Endothelial cell (in vitro differentiated cells): ENCODE data around the gene MYO16. TPM values are rescaled to one million over a fixed set of nuclear protein-coding genes. Genes with fewer than 3 reads are reported as not detected.

Experiments used
- DNase-seq: peaks from one replicate; pipeline ENCODE4 v3.0.0; 2021; ENCODE audit warnings: low spot score
- H3K27ac Mint-ChIP-seq: one replicate; pipeline ENCODE4 v1.8.0; 2021; ENCODE audit warnings: mixed read lengths, inconsistent platforms; ENCODE audit not compliant: unreplicated experiment
- H3K27me3 Mint-ChIP-seq: one replicate; pipeline ENCODE4 v1.8.0; 2021; ENCODE audit warnings: mild to moderate bottlenecking, moderate library complexity, mixed read lengths, inconsistent platforms; ENCODE audit not compliant: unreplicated experiment
- H3K36me3 Mint-ChIP-seq: one replicate; pipeline ENCODE4 v1.8.0; 2021; ENCODE audit warnings: mild to moderate bottlenecking, low read depth, mixed read lengths, inconsistent platforms; ENCODE audit not compliant: unreplicated experiment
- H3K4me1 Mint-ChIP-seq: one replicate; pipeline ENCODE4 v1.8.0; 2021; ENCODE audit warnings: mild to moderate bottlenecking, mixed read lengths, inconsistent platforms; ENCODE audit not compliant: unreplicated experiment
- H3K4me3 Mint-ChIP-seq: one replicate; pipeline ENCODE4 v1.8.0; 2021; ENCODE audit warnings: mild to moderate bottlenecking, mixed read lengths, inconsistent platforms; ENCODE audit not compliant: unreplicated experiment
- H3K9me3 Mint-ChIP-seq: one replicate; pipeline ENCODE4 v1.8.0; 2021; ENCODE audit warnings: mixed read lengths, inconsistent platforms; ENCODE audit not compliant: unreplicated experiment
- CTCF ChIP-seq: fragments of 200-600 bp; sonication (generic); IDR thresholded peaks from one replicate; pipeline ENCODE4 v1.5.0; 2021; ENCODE audit warnings: antibody characterized with exemption; ENCODE audit not compliant: unreplicated experiment
- total RNA-seq: library from RNA; stranded (reverse); fragmentation: NEBNext Ultra II Directional; extraction: Animal tissue kit (Norgen Biotek cat#: 25700); gene quantifications from one replicate; pipeline ENCODE4 v1.2.1, GENCODE V29; 2021; ENCODE audit not compliant: unreplicated experiment

MYO16 gene
- total RNA-seq, 1 donor from 2014 or later: 1.4 TPM

- Mint-ChIP-seq H3K36me3 (no peaks in the 10 kb centered on the region), H3K27ac (no peak overlapping the region), H3K27me3 (peaks cover 2% of the 10 kb centered on the region), H3K9me3 (no peaks in the 10 kb centered on the region), H3K4me1 (no peaks in the 10 kb centered on the region), H3K4me3 (no peak overlapping the region)
- no peak for TF ChIP-seq CTCF
- DNase-seq: no peak
These were observed 27.3 kb downstream of the MYO16 start for GRCh38 chr13:108656742-108657141.

GRCh38 chr13:108657519-108657918, 28.1 kb downstream of the MYO16 start:
- Mint-ChIP-seq H3K9me3 (no peaks in the 10 kb centered on the region), H3K4me3 (no peak overlapping the region), H3K27me3 (peaks cover 2% of the 10 kb centered on the region), H3K36me3 (no peaks in the 10 kb centered on the region), H3K4me1 (no peaks in the 10 kb centered on the region), H3K27ac (no peak overlapping the region)
- DNase-seq: no peak
- TF ChIP-seq CTCF: no peak

- Mint-ChIP-seq H3K9me3 (no peaks in the 10 kb centered on the region), H3K27me3 (peaks cover 2% of the 10 kb centered on the region), H3K4me1 (no peaks in the 10 kb centered on the region), H3K27ac (no peak overlapping the region), H3K36me3 (no peaks in the 10 kb centered on the region), H3K4me3 (no peak overlapping the region)
- no peak for DNase-seq
- no peak for TF ChIP-seq CTCF
These were observed 33.1 kb downstream of the MYO16 start for GRCh38 chr13:108662528-108662927.

- Mint-ChIP-seq H3K27me3 (peaks cover 2% of the 10 kb centered on the region), H3K4me1 (no peaks in the 10 kb centered on the region), H3K4me3 (no peak overlapping the region), H3K36me3 (peaks cover 1% of the 10 kb centered on the region), H3K27ac (no peak overlapping the region), H3K9me3 (no peaks in the 10 kb centered on the region)
- DNase-seq: no peak
- no peak for TF ChIP-seq CTCF
These were observed 34.3 kb downstream of the MYO16 start for GRCh38 chr13:108663710-108664109.

GRCh38 chr13:108667205-108667604, 37.8 kb downstream of the MYO16 start:
- H3K4me3 Mint-ChIP-seq: no peak overlapping the region
- peaks cover 2% of the 10 kb centered on the region for H3K27me3 Mint-ChIP-seq
- H3K4me1 Mint-ChIP-seq: no peaks in the 10 kb centered on the region
- no peak for DNase-seq
- H3K36me3 Mint-ChIP-seq: peaks cover 6% of the 10 kb centered on the region
- peaks cover 10% of the 10 kb centered on the region for H3K9me3 Mint-ChIP-seq
- H3K27ac Mint-ChIP-seq: no peak overlapping the region
- no peak for TF ChIP-seq CTCF
